MV-4-11 (cell line): ENCODE results near the gene DPH7.
"Not testable (repeated sequence)": the region's sequence is repeated elsewhere in the genome, so short reads cannot be mapped to it uniquely, and the experiment has no call there.

Experiments used
- DNase-seq: peaks from one replicate; lab custom pipeline; 2025; lab: John Stamatoyannopoulos, UW

The DPH7 gene

GRCh38 chr9:137516144-137516917 is 62.4 kb downstream of the DPH7 start:
- DNase-seq, result no peak

GRCh38 chr9:137515338-137515724 is 63.4 kb downstream of the DPH7 start:
- no peak for DNase-seq

GRCh38 chr9:137514691-137515337 is 63.9 kb downstream of the DPH7 start:
- no peak for DNase-seq

GRCh38 chr9:137513801-137514570 is 64.7 kb downstream of the DPH7 start:
- not testable (repeated sequence) for DNase-seq

- not testable (repeated sequence) for DNase-seq
Measured at GRCh38 chr9:137513136-137513535, 65.6 kb downstream of the DPH7 start.

GRCh38 chr9:137511758-137512463 is 66.8 kb downstream of the DPH7 start:
- DNase-seq, result no peak

- DNase-seq, result not testable (repeated sequence)
Measured at GRCh38 chr9:137511126-137511525, 67.6 kb downstream of the DPH7 start.

GRCh38 chr9:137509198-137509597 is 69.5 kb downstream of the DPH7 start:
- DNase-seq, result no peak

- no peak for DNase-seq
Measured at GRCh38 chr9:137506702-137507171, 72.0 kb downstream of the DPH7 start.

- no peak for DNase-seq
Measured at GRCh38 chr9:137506274-137506673, 72.5 kb downstream of the DPH7 start.

GRCh38 chr9:137505421-137506140 is 73.1 kb downstream of the DPH7 start:
- no peak for DNase-seq
